Type B pancreatic cell (in vitro differentiated cells): ENCODE measurements around the gene PLAC8. TPM values are rescaled to one million over a fixed set of nuclear protein-coding genes. Genes with fewer than 3 reads are reported as not detected.

ENCODE experiments used
- DNase-seq: peaks from one replicate; pipeline ENCODE4 v3.0.0; 2021; ENCODE audit warnings: mixed read lengths; ENCODE audit not compliant: unreplicated experiment; ENCODE audit errors: extremely low spot score
- H3K27ac Mint-ChIP-seq: 2 replicates; pipeline ENCODE4 v1.8.0; 2021; ENCODE audit warnings: mild to moderate bottlenecking, mixed read lengths
- H3K27me3 Mint-ChIP-seq: 2 replicates; pipeline ENCODE4 v1.8.0; 2021; ENCODE audit warnings: mixed read lengths
- H3K36me3 Mint-ChIP-seq: 2 replicates; pipeline ENCODE4 v1.8.0; 2021; ENCODE audit warnings: mixed read lengths
- H3K4me1 Mint-ChIP-seq: one replicate; pipeline ENCODE4 v1.8.0; 2021; ENCODE audit warnings: mixed read lengths; ENCODE audit not compliant: unreplicated experiment
- H3K4me3 Mint-ChIP-seq: 2 replicates; pipeline ENCODE4 v1.8.0; 2021; ENCODE audit warnings: mild to moderate bottlenecking, mixed read lengths
- H3K9me3 Mint-ChIP-seq: 2 replicates; pipeline ENCODE4 v1.8.0; 2021; ENCODE audit warnings: mixed read lengths
- CTCF ChIP-seq: fragments of 200-600 bp; sonication (generic); conservative IDR thresholded peaks from 2 replicates; pipeline ENCODE4 v1.5.0; 2021; ENCODE audit warnings: antibody characterized with exemption, mild to moderate bottlenecking
- total RNA-seq: library from RNA; stranded (reverse); gene quantifications from 2 replicates; pipeline ENCODE4 v1.2.1, GENCODE V29; 2021; ENCODE audit warnings: low replicate concordance

The PLAC8 gene
- total RNA-seq, 1 donor from 2014 or later, result 38.4 TPM

GRCh38 chr4:83118869-83119268 lies 4.3 kb upstream of the PLAC8 start:
- Mint-ChIP-seq H3K4me1 (no peaks in the 10 kb centered on the region), H3K4me3 (no peak overlapping the region), H3K9me3 (no peaks in the 10 kb centered on the region), H3K27me3 (no peaks in the 10 kb centered on the region), H3K36me3 (no peaks in the 10 kb centered on the region), H3K27ac (no peak overlapping the region)
- no peak for DNase-seq
- TF ChIP-seq CTCF, result no peak

- Mint-ChIP-seq H3K36me3 (no peaks in the 10 kb centered on the region), H3K4me3 (no peak overlapping the region), H3K27me3 (no peaks in the 10 kb centered on the region), H3K9me3 (no peaks in the 10 kb centered on the region), H3K27ac (no peak overlapping the region), H3K4me1 (no peaks in the 10 kb centered on the region)
- no peak for TF ChIP-seq CTCF
- DNase-seq, result no peak
Observed at GRCh38 chr4:83115656-83116285, 1.2 kb upstream of the PLAC8 start.

- Mint-ChIP-seq H3K27ac (peak overlapping the region; percentile 69), H3K9me3 (no peaks in the 10 kb centered on the region)
- DNase-seq, result no peak
Observed at GRCh38 chr4:83115000-83115399, 471 bp upstream of the PLAC8 start.

GRCh38 chr4:83113429-83113786 lies 1.1 kb downstream of the PLAC8 start:
- Mint-ChIP-seq H3K4me1 (peaks cover 7% of the 10 kb centered on the region), H3K27ac (peak overlapping the region; percentile 19), H3K27me3 (peaks cover 10% of the 10 kb centered on the region), H3K4me3 (peak overlapping the region; percentile 70), H3K9me3 (no peaks in the 10 kb centered on the region), H3K36me3 (no peaks in the 10 kb centered on the region)
- DNase-seq, result no peak
- TF ChIP-seq CTCF, result no peak

More at GRCh38 chr4:83115000-83115399, 471 bp upstream of the PLAC8 start:
- no peak for TF ChIP-seq CTCF
- peaks cover 3% of the 10 kb centered on the region for H3K27me3 Mint-ChIP-seq
- no peaks in the 10 kb centered on the region for H3K36me3 Mint-ChIP-seq
- H3K4me1 Mint-ChIP-seq, result peaks cover 7% of the 10 kb centered on the region
- H3K4me3 Mint-ChIP-seq, result peak overlapping the region; percentile 21

- peaks cover 10% of the 10 kb centered on the region for H3K27me3 Mint-ChIP-seq
- TF ChIP-seq CTCF, result no peak
- H3K9me3 Mint-ChIP-seq, result no peaks in the 10 kb centered on the region
- H3K4me3 Mint-ChIP-seq, result peak overlapping the region; percentile 70
- H3K27ac Mint-ChIP-seq, result peak overlapping the region; percentile 24
- DNase-seq, result no peak
- no peaks in the 10 kb centered on the region for H3K36me3 Mint-ChIP-seq
- peaks cover 7% of the 10 kb centered on the region for H3K4me1 Mint-ChIP-seq
Observed at GRCh38 chr4:83112678-83113428, 1.7 kb downstream of the PLAC8 start.
